ENCODE measurements around the gene HEMGN.
A peak's percentile ranks its signal among the peaks of the same experiment; 100 is the strongest.

HEMGN gene

GRCh38 chr9:97921959-97922724 lies 15.8 kb downstream of the HEMGN start, which contains the start of gene TRMO:
Gene TRMO, minus strand, starts transcription at chr9:97922500. Its CDS starts 7 bp downstream, at chr9:97922493.
- TF ChIP-seq POLR2A (IDR thresholded peaks at IDR 0.05; ENCODE audit: low read depth, low read length): peak; percentile 95
- peak; percentile 88 for TF ChIP-seq POLR2AphosphoS5 (IDR thresholded peaks at IDR 0.05; ENCODE audit: low read depth, low read length)
- peak; percentile 61; the same call in 1 of the 2 replicates for TF ChIP-seq TAF1 (IDR thresholded peaks at IDR 0.05; ENCODE audit: borderline replicate concordance, low read depth, low read length)
- DNase-seq (ENCODE audit: insufficient read length) (peak; percentile 76), FAIRE-seq (peak; percentile 99)

- TF ChIP-seq POLR2AphosphoS5 (IDR thresholded peaks at IDR 0.05; ENCODE audit: low read depth, low read length): no peak
- no peak for TF ChIP-seq POLR2A (IDR thresholded peaks at IDR 0.05; ENCODE audit: low read depth, low read length)
- no peak for TF ChIP-seq TAF1 (IDR thresholded peaks at IDR 0.05; ENCODE audit: borderline replicate concordance, low read depth, low read length)
- no peak for DNase-seq (ENCODE audit: insufficient read length)
- no peak for FAIRE-seq
Measured at GRCh38 chr9:97919217-97919813, 18.7 kb downstream of the HEMGN start.

DNA sequence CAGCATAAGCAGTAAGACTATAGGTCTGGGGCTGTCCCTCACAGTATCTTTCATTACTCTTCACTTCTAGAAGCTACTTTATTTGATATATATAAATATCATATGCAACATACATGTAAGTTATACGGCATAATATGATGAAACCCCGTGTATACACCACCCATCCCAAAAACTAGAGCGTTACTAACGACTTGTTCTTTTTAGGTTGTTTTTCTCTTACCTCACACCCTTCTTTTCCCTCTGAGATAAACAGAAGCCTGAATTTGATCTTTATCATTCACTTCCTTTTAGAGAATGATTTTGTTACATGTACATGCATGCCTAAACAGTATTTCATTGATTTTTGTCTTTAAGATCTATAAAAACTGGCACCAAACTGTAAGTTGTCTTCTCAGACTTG lies 19.4 kb downstream of the HEMGN start:
- FAIRE-seq (no peak), DNase-seq (ENCODE audit: insufficient read length) (no peak)
- TF ChIP-seq POLR2A (IDR thresholded peaks at IDR 0.05; ENCODE audit: low read depth, low read length) (no peak), TAF1 (IDR thresholded peaks at IDR 0.05; ENCODE audit: borderline replicate concordance, low read depth, low read length) (no peak), POLR2AphosphoS5 (IDR thresholded peaks at IDR 0.05; ENCODE audit: low read depth, low read length) (no peak)

GRCh38 chr9:97911970-97912369 lies 26.0 kb downstream of the HEMGN start:
- no peak for TF ChIP-seq POLR2A (IDR thresholded peaks at IDR 0.05; ENCODE audit: low read depth, low read length)
- no peak for TF ChIP-seq POLR2AphosphoS5 (IDR thresholded peaks at IDR 0.05; ENCODE audit: low read depth, low read length)
- no peak for TF ChIP-seq TAF1 (IDR thresholded peaks at IDR 0.05; ENCODE audit: borderline replicate concordance, low read depth, low read length)
- DNase-seq (ENCODE audit: insufficient read length) (no peak), FAIRE-seq (no peak)

GRCh38 chr9:97911528-97911927 lies 26.4 kb downstream of the HEMGN start:
- DNase-seq (ENCODE audit: insufficient read length): no peak
- no peak for FAIRE-seq
- TF ChIP-seq POLR2A (IDR thresholded peaks at IDR 0.05; ENCODE audit: low read depth, low read length): no peak
- TF ChIP-seq TAF1 (IDR thresholded peaks at IDR 0.05; ENCODE audit: borderline replicate concordance, low read depth, low read length): no peak
- TF ChIP-seq POLR2AphosphoS5 (IDR thresholded peaks at IDR 0.05; ENCODE audit: low read depth, low read length): no peak

GRCh38 chr9:97910357-97910756 lies 27.6 kb downstream of the HEMGN start:
- FAIRE-seq (no peak), DNase-seq (ENCODE audit: insufficient read length) (no peak)
- TF ChIP-seq POLR2A (IDR thresholded peaks at IDR 0.05; ENCODE audit: low read depth, low read length) (no peak), TAF1 (IDR thresholded peaks at IDR 0.05; ENCODE audit: borderline replicate concordance, low read depth, low read length) (no peak), POLR2AphosphoS5 (IDR thresholded peaks at IDR 0.05; ENCODE audit: low read depth, low read length) (no peak)

DNA sequence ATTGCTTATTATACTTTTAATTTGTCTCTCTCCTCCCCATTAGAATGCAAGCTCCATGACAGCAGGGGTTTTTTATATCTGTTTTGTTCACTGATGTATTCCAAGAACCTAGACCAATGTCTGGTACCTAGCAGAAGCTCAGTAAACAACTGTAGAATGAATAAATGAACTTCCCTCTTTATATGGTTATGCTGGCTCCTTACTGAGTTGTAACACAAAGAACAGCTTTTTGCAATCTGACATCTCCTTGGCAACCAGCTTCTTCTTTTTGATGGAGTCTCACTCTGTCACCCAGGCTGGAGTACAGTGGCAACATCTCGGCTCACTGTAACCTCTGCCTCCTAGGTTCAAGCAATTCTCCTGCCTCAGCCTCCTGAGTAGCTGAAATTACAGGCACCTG lies 29.3 kb downstream of the HEMGN start:
- TF ChIP-seq TAF1 (IDR thresholded peaks at IDR 0.05; ENCODE audit: borderline replicate concordance, low read depth, low read length): no peak
- TF ChIP-seq POLR2AphosphoS5 (IDR thresholded peaks at IDR 0.05; ENCODE audit: low read depth, low read length): no peak
- no peak for TF ChIP-seq POLR2A (IDR thresholded peaks at IDR 0.05; ENCODE audit: low read depth, low read length)
- no peak for DNase-seq (ENCODE audit: insufficient read length)
- FAIRE-seq: no peak

DNA sequence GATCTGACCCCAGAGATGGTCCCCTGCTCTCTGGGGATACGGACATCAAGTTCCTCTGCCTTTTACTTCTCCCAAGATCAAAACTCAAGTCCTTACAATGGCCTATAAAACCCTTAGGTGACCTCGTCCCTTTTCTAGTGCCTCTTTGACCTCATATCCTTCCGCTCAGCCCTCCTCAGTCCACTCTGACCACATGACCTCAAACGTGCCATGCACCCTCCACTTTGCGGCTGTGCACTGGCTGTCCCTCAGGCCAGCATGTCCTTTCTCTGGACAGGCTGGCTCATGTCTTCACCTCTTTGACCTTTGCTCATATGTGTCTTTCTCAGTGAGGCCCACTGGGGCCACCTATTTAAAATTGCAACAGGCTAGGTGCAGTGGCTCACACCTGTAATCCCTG lies 30.3 kb downstream of the HEMGN start:
- FAIRE-seq: no peak
- DNase-seq (ENCODE audit: insufficient read length): no peak
- TF ChIP-seq TAF1 (IDR thresholded peaks at IDR 0.05; ENCODE audit: borderline replicate concordance, low read depth, low read length): no peak
- no peak for TF ChIP-seq POLR2AphosphoS5 (IDR thresholded peaks at IDR 0.05; ENCODE audit: low read depth, low read length)
- TF ChIP-seq POLR2A (IDR thresholded peaks at IDR 0.05; ENCODE audit: low read depth, low read length): no peak

- DNase-seq (ENCODE audit: insufficient read length): no peak
- no peak for FAIRE-seq
- no peak for TF ChIP-seq POLR2AphosphoS5 (IDR thresholded peaks at IDR 0.05; ENCODE audit: low read depth, low read length)
- TF ChIP-seq TAF1 (IDR thresholded peaks at IDR 0.05; ENCODE audit: borderline replicate concordance, low read depth, low read length): no peak
- no peak for TF ChIP-seq POLR2A (IDR thresholded peaks at IDR 0.05; ENCODE audit: low read depth, low read length)
Measured at GRCh38 chr9:97907046-97907445, 30.9 kb downstream of the HEMGN start.

GRCh38 chr9:97906236-97906831 lies 31.6 kb downstream of the HEMGN start:
- TF ChIP-seq POLR2A (IDR thresholded peaks at IDR 0.05; ENCODE audit: low read depth, low read length) (no peak), POLR2AphosphoS5 (IDR thresholded peaks at IDR 0.05; ENCODE audit: low read depth, low read length) (no peak), TAF1 (IDR thresholded peaks at IDR 0.05; ENCODE audit: borderline replicate concordance, low read depth, low read length) (no peak)
- FAIRE-seq (no peak), DNase-seq (ENCODE audit: insufficient read length) (no peak)

DNA sequence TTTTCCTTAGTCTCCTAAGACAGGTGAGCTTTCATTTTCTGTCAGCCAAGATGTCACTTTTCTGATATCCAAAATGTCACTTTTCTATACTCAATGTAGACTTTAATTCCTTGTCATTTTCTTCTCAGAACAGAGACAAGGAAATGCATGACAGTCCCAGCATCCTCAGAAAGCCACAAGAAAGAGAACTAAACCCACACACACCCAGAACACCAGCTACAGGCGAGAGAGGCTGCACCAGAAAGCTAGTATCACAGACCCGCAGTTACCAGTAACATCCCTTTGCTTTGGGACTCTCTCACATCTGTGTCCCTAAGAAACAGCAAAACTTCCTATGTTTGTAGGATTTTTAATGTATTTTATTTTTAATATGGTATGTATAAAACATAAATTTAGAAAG lies 32.7 kb downstream of the HEMGN start:
- FAIRE-seq: no peak
- TF ChIP-seq POLR2AphosphoS5 (IDR thresholded peaks at IDR 0.05; ENCODE audit: low read depth, low read length) (no peak), POLR2A (IDR thresholded peaks at IDR 0.05; ENCODE audit: low read depth, low read length) (no peak), TAF1 (IDR thresholded peaks at IDR 0.05; ENCODE audit: borderline replicate concordance, low read depth, low read length) (no peak)
- DNase-seq (ENCODE audit: insufficient read length): no peak
